GM12872 (cell line): Measurements from ENCODE around the gene KNDC1.

Experiments
- CTCF ChIP-seq: IDR thresholded peaks from 3 replicates; pipeline ENCODE4 v1.5.1; 2011; ENCODE audit warnings: low read depth, mild to moderate bottlenecking, low read length, moderate library complexity; ENCODE audit not compliant: insufficient read depth

The KNDC1 gene

DNA sequence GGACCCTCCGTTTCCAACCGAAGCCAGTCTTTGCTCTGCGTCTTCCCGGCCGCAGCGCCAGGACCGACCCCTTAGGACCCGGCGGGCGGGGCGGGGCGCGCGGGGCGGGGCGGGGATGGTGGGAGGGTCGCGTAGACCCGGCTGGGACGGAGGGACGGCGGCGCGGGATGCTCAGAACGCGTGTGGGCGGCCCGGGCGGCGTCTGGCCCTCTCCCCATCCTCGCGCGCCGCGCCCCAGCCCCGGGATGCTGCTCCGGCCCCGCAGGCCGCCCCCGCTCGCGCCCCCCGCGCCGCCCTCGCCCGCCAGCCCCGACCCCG, 70.0 kb downstream of the KNDC1 start, which contains the start of gene UTF1:
TSS of gene UTF1 (plus strand) at position 174 of the 318 bp plus-strand sequence. CDS start at position 246, 72 bp downstream.
- no peak for TF ChIP-seq CTCF

DNA sequence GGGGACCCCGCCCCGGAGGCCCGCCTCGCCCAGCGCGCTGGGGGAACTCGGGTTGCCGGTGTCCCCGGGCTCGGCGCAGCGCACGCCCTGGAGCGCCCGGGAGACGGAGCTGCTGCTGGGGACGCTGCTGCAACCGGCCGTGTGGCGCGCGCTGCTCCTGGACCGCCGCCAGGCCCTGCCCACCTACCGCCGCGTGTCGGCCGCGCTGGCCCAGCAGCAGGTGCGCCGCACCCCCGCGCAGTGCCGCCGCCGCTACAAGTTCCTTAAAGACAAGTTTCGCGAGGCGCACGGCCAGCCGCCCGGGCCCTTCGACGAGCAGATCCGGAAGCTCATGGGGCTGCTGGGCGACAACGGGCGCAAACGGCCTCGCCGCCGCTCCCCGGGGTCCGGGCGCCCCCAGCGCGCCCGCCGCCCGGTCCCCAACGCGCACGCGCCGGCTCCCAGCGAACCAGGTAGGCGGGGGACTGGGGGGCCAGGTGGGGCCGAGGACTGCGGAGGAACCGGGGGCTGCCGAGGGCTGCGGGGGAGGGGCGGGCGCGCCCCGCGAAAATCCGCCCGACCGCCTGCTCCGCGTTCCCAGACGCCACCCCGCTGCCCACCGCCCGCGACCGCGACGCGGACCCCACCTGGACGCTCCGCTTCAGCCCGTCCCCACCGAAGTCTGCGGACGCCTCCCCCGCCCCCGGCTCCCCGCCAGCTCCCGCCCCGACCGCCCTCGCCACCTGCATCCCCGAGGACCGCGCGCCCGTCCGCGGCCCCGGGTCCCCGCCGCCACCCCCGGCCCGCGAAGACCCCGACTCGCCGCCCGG, 70.6 kb downstream of the KNDC1 start:
- TF ChIP-seq CTCF: no peak

- TF ChIP-seq CTCF: no peak
Measured at GRCh38 chr10:133231244-133231945, 71.4 kb downstream of the KNDC1 start.

DNA sequence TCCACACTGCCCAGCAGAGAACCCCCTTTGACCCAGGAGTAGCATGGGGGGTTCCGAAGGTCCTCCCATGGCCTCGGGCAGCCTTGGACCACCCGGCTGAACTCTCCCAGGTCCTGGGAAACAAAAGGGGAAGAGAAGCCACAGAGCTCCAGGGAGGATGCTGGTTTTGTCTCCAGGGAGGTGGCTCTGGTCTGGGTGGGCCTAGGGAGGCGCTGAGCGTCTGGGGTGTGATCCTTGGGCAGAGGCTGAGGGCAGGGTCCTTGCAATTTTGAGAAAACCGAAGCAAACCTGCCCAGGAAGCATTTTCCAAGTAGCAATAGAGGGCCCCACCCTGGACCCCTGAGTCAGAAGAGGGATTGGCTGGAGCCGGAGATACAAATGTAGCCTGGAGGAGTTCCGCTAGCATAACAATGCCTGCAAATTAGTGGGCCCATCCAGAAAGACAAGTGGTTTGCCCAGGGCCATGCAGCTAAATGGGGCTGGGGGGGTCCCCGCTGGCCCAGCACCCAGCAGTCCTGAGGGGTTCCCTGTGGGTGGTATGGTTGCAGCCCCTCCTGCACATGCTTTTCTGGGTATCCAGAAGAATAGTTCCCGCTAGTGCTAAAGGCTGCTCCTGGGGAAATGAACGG, 72.0 kb downstream of the KNDC1 start:
- no peak for TF ChIP-seq CTCF

DNA sequence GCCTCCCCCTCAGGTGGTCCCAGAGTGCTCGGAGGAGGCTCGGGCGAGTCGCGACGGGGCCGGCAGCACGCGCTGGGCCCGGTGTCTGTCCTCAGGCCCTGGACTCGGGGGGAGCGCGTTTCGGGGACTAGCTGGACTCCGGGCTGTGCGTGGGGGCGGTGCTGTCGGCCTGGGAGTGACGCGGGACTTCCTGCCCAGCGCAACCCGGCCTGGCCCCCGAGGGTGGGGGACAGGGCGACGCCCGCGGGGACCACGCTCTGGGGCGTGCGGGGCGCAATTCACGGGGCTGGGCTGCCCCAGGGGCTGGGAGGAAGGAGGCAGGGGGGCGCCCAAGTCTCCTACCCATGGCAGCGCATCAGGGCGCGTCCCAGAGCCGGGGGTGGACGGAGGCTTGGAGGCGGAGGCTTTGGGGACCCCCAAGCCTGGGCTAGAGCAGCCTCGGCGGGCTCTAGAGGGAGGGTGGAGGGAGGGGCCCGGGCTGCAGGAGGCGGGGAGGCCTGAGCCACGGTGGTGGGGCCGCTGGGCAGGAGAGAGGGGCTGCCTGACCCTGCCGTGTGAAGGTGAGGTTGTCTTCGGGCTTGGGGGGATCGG, 75.3 kb downstream of the KNDC1 start:
- no peak for TF ChIP-seq CTCF

DNA sequence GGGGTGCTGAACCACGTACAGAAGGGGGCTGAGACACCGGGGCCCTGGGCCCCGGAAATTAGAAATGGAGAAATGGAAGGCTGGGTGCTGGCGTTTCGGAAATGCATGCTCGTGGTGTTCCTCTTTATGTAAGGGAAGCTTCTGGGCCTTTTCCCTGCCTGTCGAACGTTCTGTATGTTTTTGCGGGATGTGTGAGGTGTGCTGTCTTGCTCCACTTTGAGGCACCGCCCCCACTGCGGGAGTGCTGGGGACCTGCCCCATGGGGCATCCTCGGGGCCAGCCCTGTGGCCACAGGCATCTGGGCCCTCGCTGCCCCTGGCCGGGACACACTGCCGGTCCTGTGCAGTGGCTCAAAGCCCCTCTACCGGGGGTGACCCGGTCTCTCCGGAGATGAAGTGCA, 75.9 kb downstream of the KNDC1 start:
- TF ChIP-seq CTCF: no peak
